ENCODE measurements around the gene SGCD. TPM values are rescaled to one million over a fixed set of nuclear protein-coding genes. Genes with fewer than 3 reads are reported as not detected.

Gene SGCD
- total RNA-seq, 1 donor: 13.8 TPM

DNA sequence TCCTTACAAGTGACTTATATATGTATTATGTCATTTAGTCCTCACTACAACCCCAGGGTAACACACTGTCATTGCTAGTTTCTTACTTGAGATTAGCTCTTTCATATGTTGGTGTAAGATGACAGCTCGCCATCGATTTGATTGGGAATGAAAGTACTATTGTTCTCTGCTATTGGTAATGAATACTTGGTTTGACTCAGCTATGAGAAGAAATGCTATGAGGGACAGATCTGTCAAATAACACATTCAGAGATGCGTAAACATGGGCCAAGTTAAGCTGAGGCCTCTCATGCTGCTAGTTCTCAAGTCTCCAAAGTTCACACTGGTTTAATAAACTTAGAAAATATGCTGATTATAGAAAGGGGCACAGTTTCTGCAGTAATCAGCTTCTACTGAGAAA is 142.7 kb downstream of the SGCD start:
- no peak for DNase-seq (ENCODE audit: low read depth)
- TF ChIP-seq, protein P1, sequence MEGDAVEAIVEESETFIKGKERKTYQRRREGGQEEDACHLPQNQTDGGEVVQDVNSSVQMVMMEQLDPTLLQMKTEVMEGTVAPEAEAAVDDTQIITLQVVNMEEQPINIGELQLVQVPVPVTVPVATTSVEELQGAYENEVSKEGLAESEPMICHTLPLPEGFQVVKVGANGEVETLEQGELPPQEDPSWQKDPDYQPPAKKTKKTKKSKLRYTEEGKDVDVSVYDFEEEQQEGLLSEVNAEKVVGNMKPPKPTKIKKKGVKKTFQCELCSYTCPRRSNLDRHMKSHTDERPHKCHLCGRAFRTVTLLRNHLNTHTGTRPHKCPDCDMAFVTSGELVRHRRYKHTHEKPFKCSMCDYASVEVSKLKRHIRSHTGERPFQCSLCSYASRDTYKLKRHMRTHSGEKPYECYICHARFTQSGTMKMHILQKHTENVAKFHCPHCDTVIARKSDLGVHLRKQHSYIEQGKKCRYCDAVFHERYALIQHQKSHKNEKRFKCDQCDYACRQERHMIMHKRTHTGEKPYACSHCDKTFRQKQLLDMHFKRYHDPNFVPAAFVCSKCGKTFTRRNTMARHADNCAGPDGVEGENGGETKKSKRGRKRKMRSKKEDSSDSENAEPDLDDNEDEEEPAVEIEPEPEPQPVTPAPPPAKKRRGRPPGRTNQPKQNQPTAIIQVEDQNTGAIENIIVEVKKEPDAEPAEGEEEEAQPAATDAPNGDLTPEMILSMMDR (IDR thresholded peaks at IDR 0.05; ENCODE audit: insufficient read depth, low read depth, low read length): no peak
- H3K4me3 ChIP-seq (ENCODE audit: low read depth, low read length): no peak overlapping the region

- no peak overlapping the region for H3K4me3 ChIP-seq (ENCODE audit: low read depth, low read length)
- TF ChIP-seq, protein P1 (IDR thresholded peaks at IDR 0.05; ENCODE audit: insufficient read depth, low read depth, low read length): no peak
- DNase-seq (ENCODE audit: low read depth): no peak
Observed at GRCh38 chr5:156471893-156472292, 144.9 kb downstream of the SGCD start.

GRCh38 chr5:156473269-156473908 is 146.4 kb downstream of the SGCD start:
- TF ChIP-seq, protein P1 (IDR thresholded peaks at IDR 0.05; ENCODE audit: insufficient read depth, low read depth, low read length): no peak
- peak; percentile 52 for DNase-seq (ENCODE audit: low read depth)

DNA sequence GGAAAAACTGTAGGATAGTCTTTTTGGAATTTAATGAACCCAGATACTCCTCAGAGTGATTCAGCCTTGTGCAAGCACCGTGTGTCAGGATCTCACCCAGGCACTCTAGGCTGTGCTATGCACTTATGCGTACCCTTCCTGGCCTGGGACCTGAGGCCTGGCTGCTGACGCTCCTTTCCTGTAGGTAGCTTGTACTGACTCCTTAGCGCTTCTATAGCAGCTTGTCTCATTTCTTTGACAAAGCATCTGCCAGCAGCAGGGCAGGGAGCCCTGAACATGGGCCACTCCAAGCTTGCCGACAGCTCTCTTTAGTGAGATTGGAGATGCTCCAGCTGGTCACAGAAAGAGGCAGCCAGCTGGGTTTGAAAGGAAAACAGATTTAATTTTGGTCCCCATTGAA is 147.3 kb downstream of the SGCD start:
- H3K4me3 ChIP-seq (ENCODE audit: low read depth, low read length): no peak overlapping the region
- TF ChIP-seq, protein P1 (IDR thresholded peaks at IDR 0.05; ENCODE audit: insufficient read depth, low read depth, low read length): no peak
- DNase-seq (ENCODE audit: low read depth): peak; percentile 17

More at GRCh38 chr5:156473269-156473908, 146.4 kb downstream of the SGCD start:
- no peak overlapping the region for H3K4me3 ChIP-seq (ENCODE audit: low read depth, low read length)

DNA sequence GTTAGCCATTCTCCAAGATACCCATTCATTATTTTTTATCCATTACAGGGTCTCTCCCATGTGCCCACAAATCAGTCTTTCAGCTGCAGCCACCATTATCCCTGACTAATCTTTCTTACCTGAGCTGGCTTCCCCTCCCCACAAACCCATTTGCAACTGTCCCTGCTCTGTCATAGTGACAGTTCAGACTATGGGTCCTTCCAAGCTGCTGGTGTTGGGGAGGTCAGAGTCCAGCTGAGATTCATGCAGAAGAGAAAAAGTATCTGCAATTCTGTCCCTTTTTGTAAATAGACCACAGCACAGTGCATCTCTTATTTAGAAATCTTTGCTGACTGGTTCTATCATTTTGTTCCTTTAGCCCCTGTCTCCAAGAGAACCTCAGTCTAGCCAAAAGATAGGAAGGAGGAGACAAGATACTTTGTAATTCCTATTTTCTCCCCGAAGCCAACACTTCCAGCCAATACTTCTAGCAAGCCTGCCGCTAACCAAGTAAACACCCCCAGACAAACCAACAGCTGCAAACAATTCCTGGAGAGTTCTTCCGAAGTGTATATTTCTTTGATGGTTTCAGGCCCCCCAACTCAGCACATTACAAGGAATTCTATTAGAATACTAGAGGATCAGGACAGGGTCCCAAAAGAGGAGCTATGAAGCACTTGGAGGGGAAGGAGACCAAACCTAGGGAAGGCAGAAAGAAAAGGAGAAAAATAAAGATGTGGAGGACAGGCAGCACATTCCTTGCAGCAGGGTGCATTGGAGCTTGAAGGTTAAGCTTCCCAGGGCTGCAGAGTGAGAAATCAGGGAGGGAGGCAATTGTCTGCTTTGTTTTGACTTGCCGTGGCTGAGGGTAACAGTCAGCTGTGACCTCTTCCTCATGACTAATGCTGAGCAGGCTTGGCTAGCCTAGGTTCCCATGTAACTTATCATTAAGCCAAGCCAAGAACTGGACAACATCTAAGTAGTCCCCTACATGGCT is 148.5 kb downstream of the SGCD start:
- TF ChIP-seq, protein P1 (IDR thresholded peaks at IDR 0.05; ENCODE audit: insufficient read depth, low read depth, low read length): peak; percentile 19
- DNase-seq (ENCODE audit: low read depth): peak; percentile 92
- no peak overlapping the region for H3K4me3 ChIP-seq (ENCODE audit: low read depth, low read length)

DNA sequence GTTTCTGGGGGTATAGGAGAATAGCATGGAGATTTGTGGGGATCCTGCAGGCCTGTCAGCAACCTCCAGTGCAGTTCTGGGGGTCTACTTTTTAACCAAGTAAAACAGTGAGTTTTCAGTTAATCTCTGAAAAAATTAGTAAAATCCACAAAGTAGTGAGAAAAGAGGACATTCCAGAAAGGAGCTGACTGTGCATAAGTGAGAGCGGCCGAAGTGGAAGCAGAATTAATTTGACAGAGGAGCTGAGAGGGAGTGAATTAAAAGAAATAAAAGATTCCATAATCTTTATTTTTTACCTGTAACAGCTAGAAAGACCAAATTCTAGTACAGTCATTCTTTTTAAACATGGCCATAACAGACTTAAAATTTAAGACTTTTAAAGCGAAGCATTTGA is 149.2 kb downstream of the SGCD start:
- DNase-seq (ENCODE audit: low read depth): no peak
- TF ChIP-seq, protein P1 (IDR thresholded peaks at IDR 0.05; ENCODE audit: insufficient read depth, low read depth, low read length): no peak
- no peak overlapping the region for H3K4me3 ChIP-seq (ENCODE audit: low read depth, low read length)

All from fibroblast of villous mesenchyme (primary cell).